Kidney (tissue), 14 donors: ENCODE data around the gene HIPK2. TPM values are rescaled to one million over a fixed set of nuclear protein-coding genes. Genes with fewer than 3 reads are reported as not detected.

ENCODE experiments used
- DNase-seq, 5 donors: peaks; one replicate each; pipeline ENCODE4 v3.0.0-alpha.2; 2013 to 2020
- FAIRE-seq: peaks from 2 replicates; lab custom pipeline; 2012; peaks lifted over from hg19 to GRCh38; lab: Jason Lieb, UNC
- H3K27ac ChIP-seq, 2 donors: one replicate each; pipeline ENCODE4 v1.7.0; 2013; ENCODE audit warnings: low read depth in 2 of 2, low read length in 2 of 2, inconsistent platforms in 1 of 2
- H3K27me3 ChIP-seq: one replicate; pipeline ENCODE4 v1.7.1; 2013; ENCODE audit warnings: low read length, inconsistent platforms; ENCODE audit not compliant: control insufficient read depth, insufficient read depth
- H3K36me3 ChIP-seq, 3 donors: one replicate each; pipeline versions ENCODE4 v1.7.0 to v1.7.1; 2013; ENCODE audit warnings: low read length in 3 of 3, control low read depth in 1 of 3, inconsistent platforms in 1 of 3; ENCODE audit not compliant: insufficient read depth in 3 of 3, control insufficient read depth in 2 of 3
- H3K4me1 ChIP-seq, 3 donors: one replicate each; pipeline versions ENCODE4 v1.7.0 to v1.7.1; 2013; ENCODE audit warnings: low read length in 3 of 3, inconsistent platforms in 1 of 3, low read depth in 1 of 3; ENCODE audit not compliant: control insufficient read depth in 2 of 3, insufficient read depth in 2 of 3
- H3K4me3 ChIP-seq, 3 donors: one replicate each; pipeline versions ENCODE4 v1.7.0 to v1.8.1; 2013; ENCODE audit warnings: low read length in 3 of 3, control low read depth in 1 of 3, inconsistent platforms in 1 of 3
- H3K9ac ChIP-seq, 3 donors: one replicate each; pipeline versions ENCODE4 v1.7.0 to v1.7.1; 2013; ENCODE audit warnings: low read length in 3 of 3, control low read depth in 1 of 3, inconsistent platforms in 1 of 3
- H3K9me3 ChIP-seq, 3 donors: one replicate each; pipeline versions ENCODE4 v1.7.0 to v1.7.1; 2013; ENCODE audit warnings: low read length in 3 of 3, control low read depth in 1 of 3, inconsistent platforms in 1 of 3; ENCODE audit not compliant: control insufficient read depth in 2 of 3, insufficient read depth in 1 of 3
- CTCF ChIP-seq: IDR thresholded peaks from 3 replicates; pipeline ENCODE4 v1.5.1; 2012; ENCODE audit warnings: mild to moderate bottlenecking, moderate library complexity, borderline replicate concordance; ENCODE audit not compliant: insufficient read depth; ENCODE audit errors: extremely low read depth
- intact Hi-C: fragments of 100-400 bp; cut with DNase I; formaldehyde crosslinking; loops from one replicate; pipeline ENCODE4 v1.11.1; 2022
- polyA plus RNA-seq: library from polyadenylated mRNA; stranded (reverse); fragments of 350-450 nt; fragmentation: Illumina TruSeq; extraction: RNeasy Lipid Tissue Mini Kit (QIAGEN cat#74804); gene quantifications from one replicate; pipeline ENCODE4 v1.2.3, GENCODE V29; 2014; ENCODE audit warnings: low read depth, low replicate concordance; ENCODE audit not compliant: insufficient read depth
- total RNA-seq: library from RNA; stranded (reverse); fragmentation: NEBNext Ultra II Directional; extraction: Animal tissue kit (Norgen Biotek cat#: 25700); gene quantifications from one replicate; pipeline ENCODE4 v1.2.1, GENCODE V29; 2021
- donor health status: control.
- donor health status: control.
- donor health status: control.
- donor health status: control.
- donor health status: control.
- donor health status: DM: yes; HTN: yes; CAD: no.
- donor health status: Normal renal cell carcinoma (clear cell type).

The HIPK2 gene
- total and polyA plus RNA-seq, 2 donors from 2014 or later = 9.6 to 153 TPM

GRCh38 chr7:139647814-139648390 lies 129.9 kb downstream of the HIPK2 start:
- no peak for TF ChIP-seq CTCF
- FAIRE-seq (no peak), DNase-seq (no peak)
- intact Hi-C loops = loop anchor here (10.0 kb wide), 2 partner anchors 117 to 357 kb away; no protein-coding TSS in a partner anchor
- no peak overlapping the region for H3K4me3 ChIP-seq
- peak overlapping the region; percentile 56 to 69 for H3K27ac ChIP-seq
- H3K9ac ChIP-seq = peak overlapping the region in 1 of 3 donors; percentile 42
- H3K36me3 ChIP-seq = peaks cover 0 to 5% (median 0%) of the 10 kb centered on the region in 3 donors
- peaks cover 0 to 37% (median 30%) of the 10 kb centered on the region in 3 donors for H3K4me1 ChIP-seq
- no peaks in the 10 kb centered on the region for H3K27me3 ChIP-seq
- H3K9me3 ChIP-seq = no peaks in the 10 kb centered on the region

- no peak for TF ChIP-seq CTCF
- Histone ChIP-seq H3K4me3 (no peak overlapping the region), H3K9me3 (no peaks in the 10 kb centered on the region), H3K36me3 (peaks cover 0 to 5% (median 0%) of the 10 kb centered on the region in 3 donors), H3K4me1 (peaks cover 0 to 32% (median 25%) of the 10 kb centered on the region in 3 donors), H3K9ac (no peak overlapping the region), H3K27me3 (no peaks in the 10 kb centered on the region), H3K27ac (peak overlapping the region; percentile 69 to 70)
- no peak for DNase-seq
- intact Hi-C loops = loop anchor here (10.0 kb wide), 2 partner anchors 118 to 358 kb away; no protein-coding TSS in a partner anchor
- no peak for FAIRE-seq
Measured at GRCh38 chr7:139647085-139647484, 130.7 kb downstream of the HIPK2 start.

- intact Hi-C loops = loop anchor here (10.0 kb wide), 2 partner anchors 118 to 358 kb away; no protein-coding TSS in a partner anchor
- Histone ChIP-seq H3K4me3 (no peak overlapping the region), H3K27ac (peak overlapping the region; percentile 20 to 69), H3K36me3 (peaks cover 0 to 5% (median 0%) of the 10 kb centered on the region in 3 donors), H3K27me3 (no peaks in the 10 kb centered on the region), H3K4me1 (peaks cover 3 to 26% (median 23%) of the 10 kb centered on the region in 3 donors), H3K9ac (peak overlapping the region in 1 of 3 donors; percentile 41), H3K9me3 (no peaks in the 10 kb centered on the region)
- TF ChIP-seq CTCF = no peak
- FAIRE-seq (no peak), DNase-seq (no peak)
Measured at GRCh38 chr7:139646566-139646965, 131.2 kb downstream of the HIPK2 start.
